Tongue (tissue), 2 donors: ENCODE measurements around the gene PCDHA4. TPM values are rescaled to one million over a fixed set of nuclear protein-coding genes. Genes with fewer than 3 reads are reported as not detected.

Experiments used
- DNase-seq: peaks from one replicate; pipeline ENCODE4 v3.0.0-alpha.2; 2015
- total RNA-seq: library from RNA; depleted of rRNA; stranded (reverse); fragments of >200 nt; gene quantifications from one replicate; pipeline ENCODE4 v1.2.3, GENCODE V29; 2014

PCDHA4 gene
- total RNA-seq, 1 donor from 2014 or later = 1.4 TPM

DNA sequence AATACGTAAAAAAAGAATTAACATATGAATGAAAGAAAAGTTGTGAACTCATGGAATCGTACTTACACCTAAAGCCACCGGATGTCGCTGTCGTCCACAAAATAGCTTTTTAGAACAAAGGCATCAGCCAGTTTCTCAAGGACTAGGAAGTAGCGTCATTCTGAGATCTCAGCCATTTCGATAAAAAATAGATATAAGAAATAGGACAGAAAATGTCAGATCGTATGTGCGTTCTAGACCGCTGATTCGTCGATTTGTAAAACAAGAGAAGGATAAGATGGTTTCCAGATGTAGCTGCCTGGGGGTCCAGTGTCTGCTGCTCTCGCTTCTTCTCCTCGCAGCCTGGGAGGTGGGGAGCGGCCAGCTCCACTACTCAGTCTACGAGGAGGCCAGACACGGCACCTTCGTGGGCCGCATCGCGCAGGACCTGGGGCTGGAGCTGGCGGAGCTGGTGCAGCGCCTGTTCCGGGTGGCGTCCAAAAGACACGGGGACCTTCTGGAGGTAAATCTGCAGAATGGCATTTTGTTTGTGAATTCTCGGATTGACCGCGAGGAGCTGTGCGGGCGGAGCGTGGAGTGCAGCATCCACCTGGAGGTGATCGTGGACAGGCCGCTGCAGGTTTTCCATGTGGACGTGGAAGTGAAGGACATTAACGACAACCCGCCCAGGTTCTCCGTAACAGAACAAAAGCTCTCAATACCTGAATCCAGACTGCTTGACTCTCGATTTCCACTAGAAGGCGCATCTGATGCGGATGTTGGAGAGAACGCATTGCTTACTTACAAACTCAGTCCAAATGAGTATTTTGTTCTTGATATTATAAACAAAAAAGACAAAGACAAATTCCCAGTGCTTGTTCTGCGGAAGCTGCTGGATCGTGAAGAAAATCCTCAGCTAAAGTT is 49.2 kb downstream of the PCDHA4 start, which contains the start of gene PCDHA10:
Gene PCDHA10 (plus strand): TSS at position 126 of the 903 bp plus-strand sequence. CDS start 152 bp downstream, at position 278.
- peak; percentile 24 for DNase-seq

DNA sequence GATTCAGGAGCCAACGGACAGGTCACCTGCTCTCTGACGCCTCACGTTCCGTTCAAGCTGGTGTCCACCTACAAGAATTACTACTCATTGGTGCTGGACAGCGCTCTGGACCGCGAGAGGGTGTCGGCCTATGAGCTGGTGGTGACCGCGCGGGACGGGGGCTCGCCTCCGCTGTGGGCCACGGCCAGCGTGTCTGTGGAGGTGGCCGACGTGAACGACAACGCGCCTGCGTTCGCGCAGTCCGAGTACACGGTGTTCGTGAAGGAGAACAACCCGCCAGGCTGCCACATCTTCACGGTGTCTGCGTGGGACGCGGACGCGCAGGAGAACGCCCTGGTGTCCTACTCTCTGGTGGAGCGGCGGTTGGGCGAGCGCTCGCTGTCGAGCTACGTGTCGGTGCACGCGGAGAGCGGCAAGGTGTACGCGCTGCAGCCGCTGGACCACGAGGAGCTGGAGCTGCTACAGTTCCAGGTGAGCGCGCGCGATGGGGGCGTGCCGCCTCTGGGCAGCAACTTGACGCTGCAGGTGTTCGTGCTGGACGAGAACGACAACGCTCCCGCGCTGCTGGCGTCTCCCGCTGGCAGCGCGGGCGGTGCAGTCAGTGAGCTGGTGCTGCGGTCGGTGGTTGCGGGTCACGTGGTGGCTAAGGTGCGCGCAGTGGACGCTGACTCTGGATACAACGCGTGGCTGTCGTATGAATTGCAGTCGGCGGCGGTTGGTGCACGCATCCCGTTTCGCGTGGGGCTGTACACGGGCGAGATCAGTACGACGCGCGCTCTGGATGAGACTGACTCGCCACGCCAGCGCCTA is 50.5 kb downstream of the PCDHA4 start:
- no peak for DNase-seq

GRCh38 chr5:140857987-140858240 is 51.0 kb downstream of the PCDHA4 start:
- DNase-seq = no peak

GRCh38 chr5:140862441-140863295 is 55.8 kb downstream of the PCDHA4 start:
- no peak for DNase-seq

Other genes starting within 250 kb of the PCDHA4 start
- 18.9 TPM for gene SRA1, start 249.6 kb upstream of the PCDHA4 start, total RNA-seq
- 32.6 TPM for gene APBB3, start 242.5 kb upstream of the PCDHA4 start, total RNA-seq
- gene SLC35A4, start 242.2 kb upstream of the PCDHA4 start, total RNA-seq = 9.7 TPM
- 15.7 TPM for gene CD14, start 173.9 kb upstream of the PCDHA4 start, total RNA-seq
- 17.8 TPM for gene TMCO6, start 167.6 kb upstream of the PCDHA4 start, total RNA-seq
- gene NDUFA2, start 159.4 kb upstream of the PCDHA4 start, total RNA-seq = 27.7 TPM
- gene IK, start 159.2 kb upstream of the PCDHA4 start, total RNA-seq = 93.7 TPM
- 16.9 TPM for gene WDR55, start 142.2 kb upstream of the PCDHA4 start, total RNA-seq
- gene DND1, start 133.5 kb upstream of the PCDHA4 start, total RNA-seq = not detected
- 42.1 TPM for gene HARS1, start 115.7 kb upstream of the PCDHA4 start, total RNA-seq
- 24.8 TPM for gene HARS2, start 115.6 kb upstream of the PCDHA4 start, total RNA-seq
- 27.5 TPM for gene ZMAT2, start 106.6 kb upstream of the PCDHA4 start, total RNA-seq
- not detected for gene PCDHA1, start 20.9 kb upstream of the PCDHA4 start, total RNA-seq
- 0.72 TPM for gene PCDHA2, start 12.2 kb upstream of the PCDHA4 start, total RNA-seq
- 0.10 TPM for gene PCDHA3, start 6.0 kb upstream of the PCDHA4 start, total RNA-seq
- gene PCDHA5, start 14.5 kb downstream of the PCDHA4 start, total RNA-seq = 0.41 TPM
- gene PCDHA6, start 20.9 kb downstream of the PCDHA4 start, total RNA-seq = 0.82 TPM
- 0.21 TPM for gene PCDHA7, start 27.2 kb downstream of the PCDHA4 start, total RNA-seq
- not detected for gene PCDHA8, start 34.1 kb downstream of the PCDHA4 start, total RNA-seq
- 0.10 TPM for gene PCDHA9, start 41.3 kb downstream of the PCDHA4 start, total RNA-seq
- gene PCDHA10, start 48.8 kb downstream of the PCDHA4 start, total RNA-seq = 0.21 TPM
- gene PCDHA11, start 61.9 kb downstream of the PCDHA4 start, total RNA-seq = 0.51 TPM
- gene PCDHA12, start 68.2 kb downstream of the PCDHA4 start, total RNA-seq = 0.10 TPM
- gene PCDHA13, start 75.1 kb downstream of the PCDHA4 start, total RNA-seq = 0.31 TPM
- 0.41 TPM for gene PCDHAC1, start 119.2 kb downstream of the PCDHA4 start, total RNA-seq
- 4.6 TPM for gene PCDHAC2, start 159.4 kb downstream of the PCDHA4 start, total RNA-seq
- gene PCDHB1, start 244.3 kb downstream of the PCDHA4 start, total RNA-seq = not detected